K562 (cell line): ENCODE results near the gene POLR2B. TPM values are rescaled to one million over a fixed set of nuclear protein-coding genes. Genes with fewer than 3 reads are reported as not detected.

Source experiments
- ATAC-seq: fragments of 200-7000 bp; cut with Tn5 transposase; 3 replicates; pipeline ENCODE4 v1.9.1; 2020; ENCODE audit warnings: moderate library complexity
- BruUV-seq: library from RNA; stranded (reverse); fragments of 400-500 nt; replicated peaks from 2 replicates; lab custom pipeline; 2021; lab: Mats Ljungman, UMichigan
- CTCF ChIA-PET: fragments of 300-600 bp; formaldehyde crosslinking; extraction: SDS; loops from one replicate; lab custom pipeline; 2021; ENCODE audit warnings: low intra/inter-chr PET ratio; lab: Yijun Ruan, JAX
- POLR2A ChIA-PET: fragments of 300-600, 350-650 bp; sonication (Branson Sonifier 250); formaldehyde crosslinking; extraction: SDS; loops from one replicate; lab custom pipeline; 2021; ENCODE audit warnings: antibody characterized with exemption, inconsistent platforms; lab: Yijun Ruan, JAX
- DNase-seq, 4 experiments: peaks; one replicate each; pipeline versions ENCODE4 v3.0.0 to v3.0.0-alpha.2; 2011 to 2018; ENCODE audit warnings: low spot score in 3 of 4, mixed read lengths in 3 of 4; ENCODE audit errors: extremely low read depth in 1 of 4
- FAIRE-seq: peaks from 2 replicates; lab custom pipeline; 2011; peaks lifted over from hg19 to GRCh38; lab: Jason Lieb, UNC
- H2AFZ ChIP-seq: 2 replicates; pipeline ENCODE4 v1.6.0; 2011; ENCODE audit warnings: low read depth, low read length, control low read depth, inconsistent platforms
- H3K27ac ChIP-seq: fragments of 200-600 bp; 3 replicates; pipeline ENCODE4 v1.8.0; 2011; ENCODE audit warnings: low read depth, mild to moderate bottlenecking, control low read depth, inconsistent platforms, low read length, moderate library complexity, mixed read lengths; ENCODE audit errors: extremely low read depth
- H3K27me3 ChIP-seq, 2 experiments: fragments of 300-600 bp in 1 of 2; 2 replicates in 1 of 2; 3 replicates in 1 of 2; pipeline versions ENCODE4 v1.6.0 to v1.8.0; 2011; ENCODE audit warnings: inconsistent platforms in 2 of 2, low read length in 2 of 2, mild to moderate bottlenecking in 1 of 2, mixed read lengths in 1 of 2, moderate library complexity in 1 of 2; ENCODE audit not compliant: control insufficient read depth in 2 of 2, insufficient read depth in 2 of 2
- H3K36me3 ChIP-seq: fragments of 300-600 bp; 3 replicates; pipeline ENCODE4 v1.8.0; 2011; ENCODE audit warnings: mild to moderate bottlenecking, low read length, inconsistent platforms; ENCODE audit not compliant: control insufficient read depth, insufficient read depth
- H3K4me1 ChIP-seq, 2 experiments: fragments of 200-600 bp in 1 of 2; replicated peaks in 1 of 2; 2 replicates in 1 of 2; 3 replicates in 1 of 2; pipeline versions ENCODE4 v1.5.1 to v1.8.0; 2011; ENCODE audit warnings: inconsistent platforms in 2 of 2, low read length in 2 of 2, mild to moderate bottlenecking in 1 of 2, mixed read lengths in 1 of 2, moderate library complexity in 1 of 2; ENCODE audit not compliant: control insufficient read depth in 2 of 2, insufficient read depth in 2 of 2
- H3K4me2 ChIP-seq: 2 replicates; pipeline ENCODE4 v1.6.1; 2011; ENCODE audit warnings: low read length, control low read depth, inconsistent platforms, mixed read lengths; ENCODE audit not compliant: insufficient read depth
- H3K4me3 ChIP-seq: fragments of 200-600 bp; sonication (generic), shearing (Covaris generic); 2 replicates; pipeline ENCODE4 v1.5.1; 2016; ENCODE audit warnings: control low read depth, inconsistent platforms
- H3K79me2 ChIP-seq: fragments of 200-600 bp; 3 replicates; pipeline ENCODE4 v1.8.0; 2011; ENCODE audit warnings: low read length, inconsistent platforms; ENCODE audit not compliant: control insufficient read depth, insufficient read depth
- H3K9ac ChIP-seq, 2 experiments: 2 replicates each; pipeline versions ENCODE4 v1.6.0 to v1.6.1; 2011; ENCODE audit warnings: low read depth in 2 of 2, low read length in 2 of 2, control low read depth in 1 of 2, inconsistent platforms in 1 of 2, mild to moderate bottlenecking in 1 of 2, mixed read lengths in 1 of 2; ENCODE audit not compliant: insufficient read depth in 1 of 2
- H3K9me1 ChIP-seq: one replicate; pipeline ENCODE4 v1.6.0; 2011; ENCODE audit warnings: inconsistent platforms, mild to moderate bottlenecking, low read length, moderate library complexity; ENCODE audit not compliant: control insufficient read depth, insufficient read depth
- H3K9me3 ChIP-seq: replicated peaks from 2 replicates; pipeline ENCODE4 v1.5.1; 2011; ENCODE audit warnings: low read depth, low read length, inconsistent platforms; ENCODE audit not compliant: control insufficient read depth, insufficient read depth
- H4K20me1 ChIP-seq: replicated peaks from 2 replicates; pipeline ENCODE4 v1.6.1; 2011; ENCODE audit warnings: low read length, inconsistent platforms, mixed read lengths; ENCODE audit not compliant: control insufficient read depth, insufficient read depth
- PTTG1 ChIP-seq: fragments of 450-650 bp; IDR thresholded peaks from 2 replicates; pipeline ENCODE4 v1.6.1; 2016; ENCODE audit warnings: low read depth, mild to moderate bottlenecking, missing genetic modification characterization, missing compliant biosample characterization
- ZNF12 ChIP-seq: sonication (generic); formaldehyde crosslinking; IDR thresholded peaks from 2 replicates; pipeline ENCODE4 v1.4.0; 2020; ENCODE audit warnings: mild to moderate bottlenecking, missing genetic modification reagents
- ZNF232 ChIP-seq: sonication (generic); formaldehyde crosslinking; IDR thresholded peaks from 2 replicates; pipeline ENCODE4 v1.8.0; 2022; ENCODE audit warnings: mild to moderate bottlenecking, missing genetic modification reagents
- WGBS: fragments of 100-300 bp; shearing (Covaris generic); methylation state at CpG from one replicate; pipeline ENCODE4 v1.1.6; 2016; ENCODE audit warnings: low coverage, mixed read lengths; ENCODE audit not compliant: insufficient coverage; ENCODE audit errors: missing lambda C conversion rate; 5-methylcytosine and 5-hydroxymethylcytosine counted together
- in situ Hi-C: fragments of 300-500 bp; cut with MboI; formaldehyde crosslinking; loops from 4 replicates; pipeline ENCODE4 v1.15.0; 2018; ENCODE audit warnings: inconsistent platforms, mixed read lengths
- intact Hi-C: fragments of 100-400 bp; cut with micrococcal nuclease; formaldehyde crosslinking; loops from 2 replicates; pipeline ENCODE4 v1.14.2; 2022
- polyA plus RNA-seq, 8 experiments: library from polyadenylated mRNA; depleted of rRNA in 4 of 8; stranded (reverse) in 5 of 8; unstranded in 3 of 8; fragments of >200 nt; fragmentation: Nextera tagmentation in 2 of 8; fragmentation: Illumina TruSeq in 1 of 8; extraction: Ambion mirVana in 2 of 8; extraction: Trizol in 1 of 8; gene quantifications; 2 replicates each; pipeline versions ENCODE4 v1.2.1 to v1.2.3, GENCODE V29; 2011 to 2014; ENCODE audit warnings: inconsistent platforms in 1 of 8, missing spikeins in 1 of 8
- total RNA-seq, 7 experiments: library from RNA; depleted of rRNA in 6 of 7; stranded (reverse); fragments of >200 nt in 6 of 7; fragmentation: Illumina TruSeq in 2 of 7; extraction: Trizol in 2 of 7; gene quantifications; 2 replicates each; pipeline versions ENCODE4 v1.2.1 to v1.2.3, GENCODE V29; 2011 to 2021; ENCODE audit warnings: low replicate concordance in 1 of 7
- TF ChIP-seq, protein P1 (sequence below): fragments of 250-450 bp; sonication (Bioruptor Pico); IDR thresholded peaks from 2 replicates; pipeline ENCODE4 v1.4.0; 2020; ENCODE audit warnings: mild to moderate bottlenecking, moderate library complexity, borderline replicate concordance

Gene POLR2B
- total and polyA plus RNA-seq, 9 of the 15 experiments (the other 6 are each of a cell fraction or from before 2014, with no cell fraction given): 60.9 to 208 (median 142) TPM

DNA sequence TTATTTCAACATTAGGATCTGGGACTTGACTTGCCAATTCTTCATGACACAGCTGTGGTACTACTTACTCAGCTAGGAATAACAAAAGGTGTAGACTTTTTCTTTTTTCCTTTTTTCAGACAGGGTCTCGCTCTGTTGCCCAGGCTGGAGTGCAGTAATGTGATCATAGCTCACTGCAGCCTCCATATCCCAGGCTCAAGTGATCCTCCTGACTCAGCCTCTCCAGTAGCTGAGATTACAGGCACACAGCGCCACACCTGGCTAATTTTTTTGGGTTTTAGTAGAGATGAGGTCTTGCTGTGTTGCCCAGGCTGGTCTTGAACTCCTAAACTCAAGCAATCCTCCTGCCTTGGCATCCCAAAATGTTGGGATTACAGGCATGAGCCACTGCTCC, 17.6 kb upstream of the POLR2B start:
- TF ChIP-seq PTTG1 (tag): no peak
- TF ChIP-seq, all 486 proteins: peak for 0
- H3K36me3 ChIP-seq: peaks cover 34% of the 10 kb centered on the region; the same call in 2 of the 3 replicates
- no peaks in the 10 kb centered on the region for H4K20me1 ChIP-seq
- no peak overlapping the region; the same call in 2 of the 3 replicates for H3K27ac ChIP-seq
- DNase-seq (no peak), FAIRE-seq (no peak), ATAC-seq (no peak)
- no peaks in the 10 kb centered on the region for H3K79me2 ChIP-seq
- in situ Hi-C loops: no loop called here
- 93% methylated on average over 2 of the region's 2 CpGs for WGBS
- POLR2A ChIA-PET: interaction anchor here (1.0 to 4.1 kb wide), 5 partner anchors 10 to 17 kb away, joined by 4 to 25 read pairs (median 4); partner anchors contain the start of genes NOA1 and POLR2B
- no peaks in the 10 kb centered on the region for H3K9me1 ChIP-seq
- intact Hi-C loops: no loop called here
- no peak overlapping the region for H3K4me3 ChIP-seq
- no peak overlapping the region for H3K4me2 ChIP-seq
- CTCF ChIA-PET: no interaction called here
- peaks cover 0 to 11% of the 10 kb centered on the region in 2 experiments; a peak in 2 of 5 replicates for H3K4me1 ChIP-seq
- no peaks in the 10 kb centered on the region for H3K27me3 ChIP-seq
- no TSS peak for BruUV-seq
- H3K9ac ChIP-seq: no peak overlapping the region
- H3K9me3 ChIP-seq: no peaks in the 10 kb centered on the region
- no peak overlapping the region for H2AFZ ChIP-seq

DNA sequence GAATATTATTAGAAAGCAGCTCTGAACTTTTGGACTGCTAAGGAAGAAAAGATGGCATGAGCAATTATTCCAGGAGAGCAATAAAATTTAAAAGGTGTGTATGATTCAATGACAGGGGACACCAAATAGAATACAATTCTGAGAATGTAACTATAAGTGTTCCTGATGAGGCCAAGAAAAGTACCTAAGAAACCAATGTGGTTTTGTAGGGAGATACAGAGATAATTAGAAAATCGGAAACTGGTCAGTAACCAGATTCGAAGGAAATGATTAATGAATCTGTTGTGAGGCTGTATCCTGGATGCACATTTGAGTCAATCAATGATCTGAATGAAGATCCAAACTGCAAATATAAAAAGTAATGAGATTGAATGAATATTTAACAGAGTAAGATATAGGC, 7.3 kb upstream of the POLR2B start:
- FAIRE-seq: no peak
- Histone ChIP-seq H3K36me3 (peaks cover 82% of the 10 kb centered on the region), H3K4me2 (no peak overlapping the region), H3K9me1 (no peaks in the 10 kb centered on the region), H3K4me3 (no peak overlapping the region), H2AFZ (no peak overlapping the region), H3K27me3 (no peaks in the 10 kb centered on the region), H3K4me1 (peaks cover 5 to 7% of the 10 kb centered on the region in 2 experiments; a peak in 4 of 5 replicates), H3K27ac (no peak overlapping the region), H3K9me3 (no peaks in the 10 kb centered on the region; the same call in 1 of the 2 replicates), H3K9ac (no peak overlapping the region), H4K20me1 (peaks cover 6% of the 10 kb centered on the region), H3K79me2 (peaks cover 28% of the 10 kb centered on the region)
- ATAC-seq: no peak
- ChIA-PET CTCF (no interaction called here), POLR2A (interaction anchor here (1.3 kb wide), 1 partner anchor 11 kb away, joined by 6 read pairs; no protein-coding TSS in a partner anchor)
- intact Hi-C loops (no loop called here), in situ Hi-C loops (no loop called here)
- BruUV-seq: no TSS peak
- WGBS: 94% methylated on average over 2 of the region's 2 CpGs
- TF ChIP-seq ZNF12 (CRISPR knock-in tag) (no peak), ZNF232 (CRISPR knock-in tag) (no peak)
- TF ChIP-seq, protein P1, sequence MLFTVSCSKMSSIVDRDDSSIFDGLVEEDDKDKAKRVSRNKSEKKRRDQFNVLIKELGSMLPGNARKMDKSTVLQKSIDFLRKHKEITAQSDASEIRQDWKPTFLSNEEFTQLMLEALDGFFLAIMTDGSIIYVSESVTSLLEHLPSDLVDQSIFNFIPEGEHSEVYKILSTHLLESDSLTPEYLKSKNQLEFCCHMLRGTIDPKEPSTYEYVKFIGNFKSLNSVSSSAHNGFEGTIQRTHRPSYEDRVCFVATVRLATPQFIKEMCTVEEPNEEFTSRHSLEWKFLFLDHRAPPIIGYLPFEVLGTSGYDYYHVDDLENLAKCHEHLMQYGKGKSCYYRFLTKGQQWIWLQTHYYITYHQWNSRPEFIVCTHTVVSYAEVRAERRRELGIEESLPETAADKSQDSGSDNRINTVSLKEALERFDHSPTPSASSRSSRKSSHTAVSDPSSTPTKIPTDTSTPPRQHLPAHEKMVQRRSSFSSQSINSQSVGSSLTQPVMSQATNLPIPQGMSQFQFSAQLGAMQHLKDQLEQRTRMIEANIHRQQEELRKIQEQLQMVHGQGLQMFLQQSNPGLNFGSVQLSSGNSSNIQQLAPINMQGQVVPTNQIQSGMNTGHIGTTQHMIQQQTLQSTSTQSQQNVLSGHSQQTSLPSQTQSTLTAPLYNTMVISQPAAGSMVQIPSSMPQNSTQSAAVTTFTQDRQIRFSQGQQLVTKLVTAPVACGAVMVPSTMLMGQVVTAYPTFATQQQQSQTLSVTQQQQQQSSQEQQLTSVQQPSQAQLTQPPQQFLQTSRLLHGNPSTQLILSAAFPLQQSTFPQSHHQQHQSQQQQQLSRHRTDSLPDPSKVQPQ: no peak
- no peak for DNase-seq
